Measurements from ENCODE around the gene IRX3.

IRX3 gene

GRCh38 chr16:54286366-54287130 lies at the start of gene IRX3:
TSS of gene IRX3 (minus strand) at chr16:54286787. CDS start at chr16:54286050, 737 bp downstream.
- TF ChIP-seq, protein P1, sequence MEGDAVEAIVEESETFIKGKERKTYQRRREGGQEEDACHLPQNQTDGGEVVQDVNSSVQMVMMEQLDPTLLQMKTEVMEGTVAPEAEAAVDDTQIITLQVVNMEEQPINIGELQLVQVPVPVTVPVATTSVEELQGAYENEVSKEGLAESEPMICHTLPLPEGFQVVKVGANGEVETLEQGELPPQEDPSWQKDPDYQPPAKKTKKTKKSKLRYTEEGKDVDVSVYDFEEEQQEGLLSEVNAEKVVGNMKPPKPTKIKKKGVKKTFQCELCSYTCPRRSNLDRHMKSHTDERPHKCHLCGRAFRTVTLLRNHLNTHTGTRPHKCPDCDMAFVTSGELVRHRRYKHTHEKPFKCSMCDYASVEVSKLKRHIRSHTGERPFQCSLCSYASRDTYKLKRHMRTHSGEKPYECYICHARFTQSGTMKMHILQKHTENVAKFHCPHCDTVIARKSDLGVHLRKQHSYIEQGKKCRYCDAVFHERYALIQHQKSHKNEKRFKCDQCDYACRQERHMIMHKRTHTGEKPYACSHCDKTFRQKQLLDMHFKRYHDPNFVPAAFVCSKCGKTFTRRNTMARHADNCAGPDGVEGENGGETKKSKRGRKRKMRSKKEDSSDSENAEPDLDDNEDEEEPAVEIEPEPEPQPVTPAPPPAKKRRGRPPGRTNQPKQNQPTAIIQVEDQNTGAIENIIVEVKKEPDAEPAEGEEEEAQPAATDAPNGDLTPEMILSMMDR (IDR thresholded peaks at IDR 0.05) = no peak

- TF ChIP-seq, protein P1 (IDR thresholded peaks at IDR 0.05) = no peak
Observed at GRCh38 chr16:54335230-54335629, 48.6 kb upstream of the IRX3 start.

GRCh38 chr16:54334208-54334607 lies 47.6 kb upstream of the IRX3 start:
- TF ChIP-seq, protein P1 (IDR thresholded peaks at IDR 0.05) = no peak

GRCh38 chr16:54331241-54332002 lies 44.8 kb upstream of the IRX3 start:
- TF ChIP-seq, protein P1 (IDR thresholded peaks at IDR 0.05) = no peak

DNA sequence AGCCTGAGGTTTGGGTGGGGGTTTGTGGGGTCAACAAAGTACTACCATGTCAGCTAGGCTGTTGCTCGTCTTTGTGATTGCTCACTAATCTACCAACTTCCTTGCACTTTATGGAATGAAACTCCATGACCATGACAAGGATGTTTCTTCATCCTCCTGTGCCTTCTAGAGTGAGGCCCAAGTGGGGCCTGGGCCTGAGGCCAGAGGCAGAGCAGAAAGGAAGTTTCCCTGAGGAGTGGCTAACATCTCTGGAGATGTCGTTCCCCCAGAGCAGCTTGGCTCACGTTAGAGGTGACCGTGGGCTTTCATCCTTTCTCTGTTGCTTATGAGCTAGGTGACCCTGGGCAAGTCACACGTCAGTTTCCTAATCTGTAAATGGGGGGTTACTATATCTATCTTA lies 41.0 kb upstream of the IRX3 start:
- TF ChIP-seq, protein P1 (IDR thresholded peaks at IDR 0.05) = no peak

- TF ChIP-seq, protein P1 (IDR thresholded peaks at IDR 0.05) = no peak
Observed at GRCh38 chr16:54326266-54326662, 39.7 kb upstream of the IRX3 start.

GRCh38 chr16:54325616-54326265 lies 39.2 kb upstream of the IRX3 start:
- TF ChIP-seq, protein P1 (IDR thresholded peaks at IDR 0.05) = no peak

Measured in LNCAP (cell line).